ENCODE results near the gene KCNG1. TPM values are rescaled to one million over a fixed set of nuclear protein-coding genes. Genes with fewer than 3 reads are reported as not detected.

The KCNG1 gene
- total RNA-seq, 3 donors from 2014 or later (not counting 1 experiment from before 2014, with no cell fraction given), result not detected

- H3K9me3 ChIP-seq (ENCODE audit: control insufficient read depth, insufficient read depth, low read length), result no peaks in the 10 kb centered on the region
- H3K27ac Mint-ChIP-seq, result no peak overlapping the region
- DNase-seq (no peak), ATAC-seq (no peak)
- H3K36me3 ChIP-seq (ENCODE audit: control insufficient read depth, insufficient read depth, low read length), result no peaks in the 10 kb centered on the region
- 38% methylated on average over 8 of the region's 8 CpGs for WGBS (ENCODE audit: insufficient coverage)
- H3K27ac ChIP-seq (ENCODE audit: low read length), result no peak overlapping the region
- intact Hi-C loops (cut with micrococcal nuclease), result no loop called here
- no peak overlapping the region for H3K4me3 ChIP-seq (ENCODE audit: low read length)
- H3K4me1 ChIP-seq (ENCODE audit: control insufficient read depth, insufficient read depth, low read length), result no peaks in the 10 kb centered on the region
- peaks cover 21 to 25% of the 10 kb centered on the region in 2 donors for H3K27me3 Mint-ChIP-seq (ENCODE audit: low read depth in 2 of 2)
- H3K4me3 Mint-ChIP-seq, result no peak overlapping the region
- no peaks in the 10 kb centered on the region for H3K4me1 Mint-ChIP-seq
- no peaks in the 10 kb centered on the region for H3K9me3 Mint-ChIP-seq
- TF ChIP-seq, protein P1, sequence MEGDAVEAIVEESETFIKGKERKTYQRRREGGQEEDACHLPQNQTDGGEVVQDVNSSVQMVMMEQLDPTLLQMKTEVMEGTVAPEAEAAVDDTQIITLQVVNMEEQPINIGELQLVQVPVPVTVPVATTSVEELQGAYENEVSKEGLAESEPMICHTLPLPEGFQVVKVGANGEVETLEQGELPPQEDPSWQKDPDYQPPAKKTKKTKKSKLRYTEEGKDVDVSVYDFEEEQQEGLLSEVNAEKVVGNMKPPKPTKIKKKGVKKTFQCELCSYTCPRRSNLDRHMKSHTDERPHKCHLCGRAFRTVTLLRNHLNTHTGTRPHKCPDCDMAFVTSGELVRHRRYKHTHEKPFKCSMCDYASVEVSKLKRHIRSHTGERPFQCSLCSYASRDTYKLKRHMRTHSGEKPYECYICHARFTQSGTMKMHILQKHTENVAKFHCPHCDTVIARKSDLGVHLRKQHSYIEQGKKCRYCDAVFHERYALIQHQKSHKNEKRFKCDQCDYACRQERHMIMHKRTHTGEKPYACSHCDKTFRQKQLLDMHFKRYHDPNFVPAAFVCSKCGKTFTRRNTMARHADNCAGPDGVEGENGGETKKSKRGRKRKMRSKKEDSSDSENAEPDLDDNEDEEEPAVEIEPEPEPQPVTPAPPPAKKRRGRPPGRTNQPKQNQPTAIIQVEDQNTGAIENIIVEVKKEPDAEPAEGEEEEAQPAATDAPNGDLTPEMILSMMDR (IDR thresholded peaks at IDR 0.05), result no peak
- no peaks in the 10 kb centered on the region for H3K27me3 ChIP-seq (ENCODE audit: control insufficient read depth, insufficient read depth, low read length)
- no peaks in the 10 kb centered on the region for H3K36me3 Mint-ChIP-seq
Observed at GRCh38 chr20:51013577-51014330, 9.2 kb downstream of the KCNG1 start.

GRCh38 chr20:51012357-51012756 lies 10.6 kb downstream of the KCNG1 start:
- Histone ChIP-seq H3K9me3 (ENCODE audit: control insufficient read depth, insufficient read depth, low read length) (no peaks in the 10 kb centered on the region), H3K27ac (ENCODE audit: low read length) (no peak overlapping the region), H3K4me3 (ENCODE audit: low read length) (no peak overlapping the region), H3K27me3 (ENCODE audit: control insufficient read depth, insufficient read depth, low read length) (no peaks in the 10 kb centered on the region), H3K4me1 (ENCODE audit: control insufficient read depth, insufficient read depth, low read length) (no peaks in the 10 kb centered on the region), H3K36me3 (ENCODE audit: control insufficient read depth, insufficient read depth, low read length) (no peaks in the 10 kb centered on the region)
- TF ChIP-seq, protein P1 (IDR thresholded peaks at IDR 0.05), result no peak
- 83% methylated on average over 3 of the region's 3 CpGs for WGBS (ENCODE audit: insufficient coverage)
- Mint-ChIP-seq H3K9me3 (no peaks in the 10 kb centered on the region), H3K27ac (no peak overlapping the region), H3K27me3 (ENCODE audit: low read depth in 2 of 2) (peaks cover 16 to 25% of the 10 kb centered on the region in 2 donors), H3K36me3 (no peaks in the 10 kb centered on the region), H3K4me1 (no peaks in the 10 kb centered on the region), H3K4me3 (no peak overlapping the region)
- intact Hi-C loops (cut with micrococcal nuclease), result no loop called here
- ATAC-seq (no peak), DNase-seq (no peak)

- ATAC-seq (no peak), DNase-seq (no peak)
- intact Hi-C loops (cut with micrococcal nuclease), result no loop called here
- H3K27me3 ChIP-seq (ENCODE audit: control insufficient read depth, insufficient read depth, low read length), result no peaks in the 10 kb centered on the region
- no peak overlapping the region for H3K27ac Mint-ChIP-seq
- H3K4me1 Mint-ChIP-seq, result no peaks in the 10 kb centered on the region
- no peak overlapping the region for H3K4me3 ChIP-seq (ENCODE audit: low read length)
- WGBS (ENCODE audit: insufficient coverage), result 85% methylated on average over 4 of the region's 4 CpGs
- no peaks in the 10 kb centered on the region for H3K36me3 ChIP-seq (ENCODE audit: control insufficient read depth, insufficient read depth, low read length)
- no peaks in the 10 kb centered on the region for H3K36me3 Mint-ChIP-seq
- TF ChIP-seq, protein P1 (IDR thresholded peaks at IDR 0.05), result no peak
- no peak overlapping the region for H3K27ac ChIP-seq (ENCODE audit: low read length)
- H3K4me3 Mint-ChIP-seq, result no peak overlapping the region
- no peaks in the 10 kb centered on the region for H3K4me1 ChIP-seq (ENCODE audit: control insufficient read depth, insufficient read depth, low read length)
- H3K9me3 Mint-ChIP-seq, result no peaks in the 10 kb centered on the region
- peaks cover 13 to 27% of the 10 kb centered on the region in 2 donors for H3K27me3 Mint-ChIP-seq (ENCODE audit: low read depth in 2 of 2)
- H3K9me3 ChIP-seq (ENCODE audit: control insufficient read depth, insufficient read depth, low read length), result no peaks in the 10 kb centered on the region
Observed at GRCh38 chr20:51011479-51011878, 11.4 kb downstream of the KCNG1 start.

DNA sequence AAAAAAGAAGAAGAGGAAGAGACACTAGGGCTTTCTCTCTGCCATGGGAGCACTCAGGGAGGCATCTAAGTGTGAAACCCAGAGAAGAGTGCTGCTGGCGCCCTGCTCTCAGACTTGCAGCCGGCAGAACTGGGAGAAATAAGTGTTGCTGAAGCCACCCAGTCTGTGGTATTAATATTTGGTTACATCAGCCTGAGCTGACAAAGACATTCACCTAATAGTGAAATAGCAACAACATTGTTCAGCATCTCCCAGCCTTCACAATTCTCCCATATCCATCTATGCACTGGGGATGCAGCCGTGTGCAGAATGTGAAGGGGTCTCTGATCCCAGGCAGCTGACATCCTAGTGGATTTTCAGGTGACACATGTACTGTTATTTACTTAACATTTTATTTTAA lies 12.0 kb downstream of the KCNG1 start:
- Histone ChIP-seq H3K36me3 (ENCODE audit: control insufficient read depth, insufficient read depth, low read length) (no peaks in the 10 kb centered on the region), H3K27me3 (ENCODE audit: control insufficient read depth, insufficient read depth, low read length) (no peaks in the 10 kb centered on the region), H3K9me3 (ENCODE audit: control insufficient read depth, insufficient read depth, low read length) (no peaks in the 10 kb centered on the region), H3K4me3 (ENCODE audit: low read length) (no peak overlapping the region), H3K27ac (ENCODE audit: low read length) (no peak overlapping the region), H3K4me1 (ENCODE audit: control insufficient read depth, insufficient read depth, low read length) (no peaks in the 10 kb centered on the region)
- intact Hi-C loops (cut with micrococcal nuclease), result no loop called here
- Mint-ChIP-seq H3K27ac (no peak overlapping the region), H3K4me3 (no peak overlapping the region), H3K36me3 (no peaks in the 10 kb centered on the region), H3K9me3 (no peaks in the 10 kb centered on the region), H3K4me1 (no peaks in the 10 kb centered on the region), H3K27me3 (ENCODE audit: low read depth in 2 of 2) (peaks cover 13 to 31% of the 10 kb centered on the region in 2 donors)
- TF ChIP-seq, protein P1 (IDR thresholded peaks at IDR 0.05), result no peak
- WGBS (ENCODE audit: insufficient coverage), result 81% methylated on average over 2 of the region's 3 CpGs
- DNase-seq (no peak), ATAC-seq (no peak)
